ENCODE data around the gene PRR22. TPM values are rescaled to one million over a fixed set of nuclear protein-coding genes. Genes with fewer than 3 reads are reported as not detected.

Gene PRR22
- total and polyA plus RNA-seq, 2 donors (not counting 1 experiment from before 2014, with no cell fraction given), result 3.4 to 5.6 TPM

DNA sequence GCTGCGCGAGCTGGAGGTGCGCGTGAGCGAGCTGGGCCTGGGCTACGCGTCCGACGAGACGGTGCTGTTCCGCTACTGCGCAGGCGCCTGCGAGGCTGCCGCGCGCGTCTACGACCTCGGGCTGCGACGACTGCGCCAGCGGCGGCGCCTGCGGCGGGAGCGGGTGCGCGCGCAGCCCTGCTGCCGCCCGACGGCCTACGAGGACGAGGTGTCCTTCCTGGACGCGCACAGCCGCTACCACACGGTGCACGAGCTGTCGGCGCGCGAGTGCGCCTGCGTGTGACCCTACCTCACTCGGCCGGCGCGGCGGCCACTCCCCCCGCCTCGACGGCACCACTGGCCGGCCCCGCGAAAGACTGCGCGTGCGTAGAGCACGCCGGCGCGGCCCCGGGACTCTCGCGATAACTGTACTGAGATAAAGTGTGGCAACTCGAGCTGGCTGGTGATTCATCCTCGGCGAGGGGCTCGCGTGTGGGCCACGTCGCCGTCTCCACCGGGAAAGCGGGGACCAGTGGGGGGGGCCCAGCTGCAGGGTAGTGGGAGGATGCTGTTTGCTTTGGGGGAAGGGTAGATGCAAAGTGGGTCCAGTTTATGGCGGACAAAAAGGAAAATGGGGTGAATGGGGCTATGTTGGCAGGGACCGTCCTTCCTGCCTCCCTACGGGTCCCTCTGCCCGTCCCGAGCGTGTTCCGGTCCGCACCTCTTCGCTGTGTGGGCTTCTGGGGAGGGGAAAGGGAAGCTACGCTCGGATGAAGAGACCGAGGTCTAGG is 43.5 kb upstream of the PRR22 start:
- WGBS (ENCODE audit: insufficient coverage), result 1% methylated on average over 91 of the region's 91 CpGs

More for the DNA sequence above, 43.5 kb upstream of the PRR22 start:
- H3K27me3 ChIP-seq (replicated peaks in 1 of 4; ENCODE audit: control extremely low read depth in 1 of 4, control insufficient read depth in 3 of 4, insufficient read depth in 4 of 4, low read length in 3 of 4), result peaks cover 0 to 28% (median 7%) of the 10 kb centered on the region in 4 experiments
- H3K4me1 Mint-ChIP-seq, result peaks cover 19% of the 10 kb centered on the region
- ChIA-PET POLR2A (interaction anchor here (0.6 to 1.1 kb wide), 8 partner anchors 20 to 1622 kb away, joined by 3 to 9 read pairs (median 4); partner anchors contain the start of genes CATSPERD, LONP1, NDUFA11 and RANBP3), CTCF (interaction anchor here (1.8 kb wide), 1 partner anchor 24 kb away, joined by 6 read pairs; no protein-coding TSS in a partner anchor)
- no peaks in the 10 kb centered on the region for H3K36me3 ChIP-seq (replicated peaks in 1 of 2; ENCODE audit: control extremely low read depth in 1 of 2, control insufficient read depth in 1 of 2, extremely low read depth in 1 of 2, insufficient read depth in 2 of 2, low read length in 1 of 2)
- DNase-seq, result peak; percentile 91
- peaks cover 0 to 64% (median 0%) of the 10 kb centered on the region in 3 donors for H3K9me3 ChIP-seq (ENCODE audit: control extremely low read depth in 1 of 3, control insufficient read depth in 2 of 3, insufficient read depth in 1 of 3, low read length in 2 of 3)
- peak; percentile 79 for ATAC-seq (ENCODE audit: low read depth)
- H3K4me3 Mint-ChIP-seq, result peak overlapping the region; percentile 92
- peak overlapping the region; percentile 93 for H3K27ac Mint-ChIP-seq
- H4K20me1 ChIP-seq (ENCODE audit: control insufficient read depth, insufficient read depth, low read length, poor library complexity, severe bottlenecking), result no peaks in the 10 kb centered on the region
- TF ChIP-seq, protein P1, sequence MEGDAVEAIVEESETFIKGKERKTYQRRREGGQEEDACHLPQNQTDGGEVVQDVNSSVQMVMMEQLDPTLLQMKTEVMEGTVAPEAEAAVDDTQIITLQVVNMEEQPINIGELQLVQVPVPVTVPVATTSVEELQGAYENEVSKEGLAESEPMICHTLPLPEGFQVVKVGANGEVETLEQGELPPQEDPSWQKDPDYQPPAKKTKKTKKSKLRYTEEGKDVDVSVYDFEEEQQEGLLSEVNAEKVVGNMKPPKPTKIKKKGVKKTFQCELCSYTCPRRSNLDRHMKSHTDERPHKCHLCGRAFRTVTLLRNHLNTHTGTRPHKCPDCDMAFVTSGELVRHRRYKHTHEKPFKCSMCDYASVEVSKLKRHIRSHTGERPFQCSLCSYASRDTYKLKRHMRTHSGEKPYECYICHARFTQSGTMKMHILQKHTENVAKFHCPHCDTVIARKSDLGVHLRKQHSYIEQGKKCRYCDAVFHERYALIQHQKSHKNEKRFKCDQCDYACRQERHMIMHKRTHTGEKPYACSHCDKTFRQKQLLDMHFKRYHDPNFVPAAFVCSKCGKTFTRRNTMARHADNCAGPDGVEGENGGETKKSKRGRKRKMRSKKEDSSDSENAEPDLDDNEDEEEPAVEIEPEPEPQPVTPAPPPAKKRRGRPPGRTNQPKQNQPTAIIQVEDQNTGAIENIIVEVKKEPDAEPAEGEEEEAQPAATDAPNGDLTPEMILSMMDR (IDR thresholded peaks at IDR 0.05), result no peak
- no peak for TF ChIP-seq EZH2 (IDR thresholded peaks at IDR 0.05; ENCODE audit: borderline replicate concordance, insufficient read depth, low read depth, low read length, poor library complexity, severe bottlenecking)
- H2AFZ ChIP-seq (ENCODE audit: insufficient read depth, low read depth, low read length, poor library complexity, severe bottlenecking), result peak overlapping the region; percentile 74
- peaks cover 16 to 30% of the 10 kb centered on the region in 2 donors for H3K4me1 ChIP-seq (ENCODE audit: control insufficient read depth in 2 of 2, insufficient read depth in 2 of 2, low read length in 2 of 2)
- H3K4me3 ChIP-seq (ENCODE audit: control extremely low read depth in 1 of 5, extremely low read depth in 1 of 5, insufficient read depth in 1 of 5, low read depth in 2 of 5, low read length in 4 of 5), result peak overlapping the region; percentile 36 to 75 (median 59)
- H3K27ac ChIP-seq (ENCODE audit: low read length in 2 of 2), result peak overlapping the region; percentile 34 to 67
- no peaks in the 10 kb centered on the region for H3K9me3 Mint-ChIP-seq (ENCODE audit: insufficient read depth)
- H3K79me2 ChIP-seq (ENCODE audit: control insufficient read depth, insufficient read depth, low read length), result no peaks in the 10 kb centered on the region
- peak overlapping the region; percentile 57 for H3K9ac ChIP-seq (ENCODE audit: low read length)
- peak overlapping the region; percentile 68 for H3K4me2 ChIP-seq (replicated peaks; ENCODE audit: low read depth, low read length, poor library complexity, severe bottlenecking)
- intact Hi-C loops (cut with micrococcal nuclease), result loop anchor here (1.0 kb wide), 1 partner anchor 76 kb away; the partner anchor contains the start of gene VMAC
- peaks cover 4% of the 10 kb centered on the region for H3K27me3 Mint-ChIP-seq
